ENCODE measurements around the gene PEAR1. TPM values are rescaled to one million over a fixed set of nuclear protein-coding genes. Genes with fewer than 3 reads are reported as not detected.

PEAR1 gene, protein sequence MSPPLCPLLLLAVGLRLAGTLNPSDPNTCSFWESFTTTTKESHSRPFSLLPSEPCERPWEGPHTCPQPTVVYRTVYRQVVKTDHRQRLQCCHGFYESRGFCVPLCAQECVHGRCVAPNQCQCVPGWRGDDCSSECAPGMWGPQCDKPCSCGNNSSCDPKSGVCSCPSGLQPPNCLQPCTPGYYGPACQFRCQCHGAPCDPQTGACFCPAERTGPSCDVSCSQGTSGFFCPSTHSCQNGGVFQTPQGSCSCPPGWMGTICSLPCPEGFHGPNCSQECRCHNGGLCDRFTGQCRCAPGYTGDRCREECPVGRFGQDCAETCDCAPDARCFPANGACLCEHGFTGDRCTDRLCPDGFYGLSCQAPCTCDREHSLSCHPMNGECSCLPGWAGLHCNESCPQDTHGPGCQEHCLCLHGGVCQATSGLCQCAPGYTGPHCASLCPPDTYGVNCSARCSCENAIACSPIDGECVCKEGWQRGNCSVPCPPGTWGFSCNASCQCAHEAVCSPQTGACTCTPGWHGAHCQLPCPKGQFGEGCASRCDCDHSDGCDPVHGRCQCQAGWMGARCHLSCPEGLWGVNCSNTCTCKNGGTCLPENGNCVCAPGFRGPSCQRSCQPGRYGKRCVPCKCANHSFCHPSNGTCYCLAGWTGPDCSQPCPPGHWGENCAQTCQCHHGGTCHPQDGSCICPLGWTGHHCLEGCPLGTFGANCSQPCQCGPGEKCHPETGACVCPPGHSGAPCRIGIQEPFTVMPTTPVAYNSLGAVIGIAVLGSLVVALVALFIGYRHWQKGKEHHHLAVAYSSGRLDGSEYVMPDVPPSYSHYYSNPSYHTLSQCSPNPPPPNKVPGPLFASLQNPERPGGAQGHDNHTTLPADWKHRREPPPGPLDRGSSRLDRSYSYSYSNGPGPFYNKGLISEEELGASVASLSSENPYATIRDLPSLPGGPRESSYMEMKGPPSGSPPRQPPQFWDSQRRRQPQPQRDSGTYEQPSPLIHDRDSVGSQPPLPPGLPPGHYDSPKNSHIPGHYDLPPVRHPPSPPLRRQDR
- total RNA-seq (2022) (3.0 and 3.2 TPM in 2 replicates), Bru-seq, nascent RNA (percentile 29 among the genes with signal in this experiment), BruChase-seq, experiment 1, labeled RNA remaining after a 6-hour chase (percentile 31 among the genes with signal in this experiment), BruChase-seq, experiment 2, labeled RNA remaining after a 2-hour chase (percentile 37 among the genes with signal in this experiment)
- long read RNA-seq, partial matches to known transcripts, result 0 of 7 reads
- long read RNA-seq, other reads (novel, unspliced or antisense), result 7 of 7 reads

DNA sequence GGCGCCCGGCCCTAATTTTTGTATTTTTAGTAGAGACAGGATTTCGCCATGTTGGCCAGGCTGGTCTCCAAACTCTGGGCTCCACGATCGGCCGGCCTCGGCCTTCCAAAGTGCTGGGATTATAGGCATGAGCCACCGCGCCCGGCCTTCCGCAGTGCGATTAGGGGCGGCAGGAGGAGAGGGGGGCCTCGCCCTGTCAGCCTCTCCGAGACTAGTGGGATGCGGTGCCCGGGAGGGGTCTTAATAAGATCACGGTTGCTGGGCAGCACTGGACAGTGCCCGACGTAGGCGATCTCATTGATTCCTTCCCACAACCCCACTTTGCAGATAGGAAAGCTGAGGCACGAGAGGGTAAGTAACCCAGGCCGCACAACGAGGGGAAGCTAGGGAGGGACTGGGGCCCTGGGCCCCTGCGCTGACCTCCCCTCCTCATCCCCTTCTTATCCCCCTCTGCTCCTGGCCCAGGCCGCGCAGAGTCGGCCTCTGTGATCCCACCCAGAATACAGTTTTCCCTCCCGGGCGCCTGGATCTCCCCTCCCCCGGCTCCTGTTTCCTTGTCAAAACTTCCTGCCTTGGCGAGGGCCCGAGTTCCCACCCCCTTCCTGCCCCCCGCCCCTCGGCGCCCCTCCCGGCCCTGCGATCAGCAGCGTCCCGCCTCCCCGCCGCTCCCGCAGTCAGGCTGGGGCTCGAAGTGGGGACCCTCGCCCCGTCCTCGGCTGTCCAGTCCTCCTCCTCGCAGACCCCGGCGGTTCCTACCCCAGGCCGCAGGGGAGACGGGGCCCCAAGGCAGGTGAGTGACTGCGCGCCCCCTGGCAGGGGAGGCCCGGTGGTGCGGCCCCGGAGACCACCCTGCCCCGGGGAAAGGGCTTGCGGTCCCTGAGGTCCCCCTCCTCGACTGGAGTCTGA is at the start of gene PEAR1:
PEAR1 (plus strand) TSS at position 671 of the 906 bp plus-strand sequence. CDS start 10,209 bp downstream, outside the sequence.
- H3K27me3 Mint-ChIP-seq (ENCODE audit: unreplicated experiment), result peaks cover 58% of the 10 kb centered on the region
- CTCF ChIA-PET, result interaction anchor here (0.6 to 3.4 kb wide), 7 partner anchors 23 to 263 kb away, joined by 3 to 19 read pairs (median 5); no protein-coding TSS in a partner anchor
- H3K36me3 Mint-ChIP-seq (ENCODE audit: insufficient read depth, unreplicated experiment), result no peaks in the 10 kb centered on the region
- TF ChIP-seq, protein P1, sequence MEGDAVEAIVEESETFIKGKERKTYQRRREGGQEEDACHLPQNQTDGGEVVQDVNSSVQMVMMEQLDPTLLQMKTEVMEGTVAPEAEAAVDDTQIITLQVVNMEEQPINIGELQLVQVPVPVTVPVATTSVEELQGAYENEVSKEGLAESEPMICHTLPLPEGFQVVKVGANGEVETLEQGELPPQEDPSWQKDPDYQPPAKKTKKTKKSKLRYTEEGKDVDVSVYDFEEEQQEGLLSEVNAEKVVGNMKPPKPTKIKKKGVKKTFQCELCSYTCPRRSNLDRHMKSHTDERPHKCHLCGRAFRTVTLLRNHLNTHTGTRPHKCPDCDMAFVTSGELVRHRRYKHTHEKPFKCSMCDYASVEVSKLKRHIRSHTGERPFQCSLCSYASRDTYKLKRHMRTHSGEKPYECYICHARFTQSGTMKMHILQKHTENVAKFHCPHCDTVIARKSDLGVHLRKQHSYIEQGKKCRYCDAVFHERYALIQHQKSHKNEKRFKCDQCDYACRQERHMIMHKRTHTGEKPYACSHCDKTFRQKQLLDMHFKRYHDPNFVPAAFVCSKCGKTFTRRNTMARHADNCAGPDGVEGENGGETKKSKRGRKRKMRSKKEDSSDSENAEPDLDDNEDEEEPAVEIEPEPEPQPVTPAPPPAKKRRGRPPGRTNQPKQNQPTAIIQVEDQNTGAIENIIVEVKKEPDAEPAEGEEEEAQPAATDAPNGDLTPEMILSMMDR (IDR thresholded peaks at IDR 0.05; ENCODE audit: unreplicated experiment), result no peak
- peaks cover 19% of the 10 kb centered on the region for H3K4me1 Mint-ChIP-seq (ENCODE audit: low read depth, unreplicated experiment)
- no TSS peak for BruUV-seq (replicated peaks)
- intact Hi-C loops (cut with micrococcal nuclease; ENCODE audit: unreplicated experiment), result loop anchor here (10.0 kb wide), 1 partner anchor 268 kb away; no protein-coding TSS in a partner anchor
- no peak within 1 kb of the TSS for H3K27ac Mint-ChIP-seq (ENCODE audit: unreplicated experiment)
- DNase-seq, result no peak
- peak within 1 kb of the TSS; percentile 33 for H3K4me3 Mint-ChIP-seq (ENCODE audit: low read depth, unreplicated experiment)
- no peaks in the 10 kb centered on the region for H3K9me3 Mint-ChIP-seq (ENCODE audit: low read depth, unreplicated experiment)

- no peak for DNase-seq
- Mint-ChIP-seq H3K4me3 (ENCODE audit: low read depth, unreplicated experiment) (no peak overlapping the region), H3K4me1 (ENCODE audit: low read depth, unreplicated experiment) (no peaks in the 10 kb centered on the region), H3K27me3 (ENCODE audit: unreplicated experiment) (peaks cover 99% of the 10 kb centered on the region), H3K27ac (ENCODE audit: unreplicated experiment) (no peak overlapping the region), H3K36me3 (ENCODE audit: insufficient read depth, unreplicated experiment) (no peaks in the 10 kb centered on the region), H3K9me3 (ENCODE audit: low read depth, unreplicated experiment) (peaks cover 2% of the 10 kb centered on the region)
- no TSS peak for BruUV-seq (replicated peaks)
- intact Hi-C loops (cut with micrococcal nuclease; ENCODE audit: unreplicated experiment), result no loop called here
- TF ChIP-seq, protein P1 (IDR thresholded peaks at IDR 0.05; ENCODE audit: unreplicated experiment), result no peak
- CTCF ChIA-PET, result no interaction called here
These were observed 49.4 kb upstream of the PEAR1 start for GRCh38 chr1:156844102-156844501.

- intact Hi-C loops (cut with micrococcal nuclease; ENCODE audit: unreplicated experiment), result no loop called here
- no peak for DNase-seq
- CTCF ChIA-PET, result interaction anchor here (0.6 kb wide), 1 partner anchor 18 kb away, joined by 4 read pairs; no protein-coding TSS in a partner anchor
- peaks cover 94% of the 10 kb centered on the region for H3K27me3 Mint-ChIP-seq (ENCODE audit: unreplicated experiment)
- no peaks in the 10 kb centered on the region for H3K4me1 Mint-ChIP-seq (ENCODE audit: low read depth, unreplicated experiment)
- H3K9me3 Mint-ChIP-seq (ENCODE audit: low read depth, unreplicated experiment), result peaks cover 2% of the 10 kb centered on the region
- H3K27ac Mint-ChIP-seq (ENCODE audit: unreplicated experiment), result no peak overlapping the region
- TF ChIP-seq, protein P1 (IDR thresholded peaks at IDR 0.05; ENCODE audit: unreplicated experiment), result no peak
- H3K36me3 Mint-ChIP-seq (ENCODE audit: insufficient read depth, unreplicated experiment), result no peaks in the 10 kb centered on the region
- no TSS peak for BruUV-seq (replicated peaks)
- H3K4me3 Mint-ChIP-seq (ENCODE audit: low read depth, unreplicated experiment), result no peak overlapping the region
These were observed 48.9 kb upstream of the PEAR1 start for GRCh38 chr1:156844638-156845037.
